HFF-Myc (cell line): ENCODE results near the gene DYSF.

Experiments used
- DNase-seq: peaks from one replicate; pipeline ENCODE4 v3.0.0-alpha.2; 2011; ENCODE audit warnings: low read depth; ENCODE audit errors: extremely low read depth
- H3K4me3 ChIP-seq: replicated peaks from 2 replicates; pipeline ENCODE4 v1.5.1; 2011; ENCODE audit warnings: low read depth, mild to moderate bottlenecking, control low read depth, low read length
- TF ChIP-seq, protein P1 (sequence below): IDR thresholded peaks from 2 replicates; pipeline ENCODE4 v1.5.1; 2012; ENCODE audit warnings: mild to moderate bottlenecking, low read depth, low read length, control low read depth; ENCODE audit errors: missing control alignments

Gene DYSF

GRCh38 chr2:71526141-71526540 lies 72.8 kb downstream of the DYSF start:
- no peak overlapping the region for H3K4me3 ChIP-seq
- TF ChIP-seq, protein P1, sequence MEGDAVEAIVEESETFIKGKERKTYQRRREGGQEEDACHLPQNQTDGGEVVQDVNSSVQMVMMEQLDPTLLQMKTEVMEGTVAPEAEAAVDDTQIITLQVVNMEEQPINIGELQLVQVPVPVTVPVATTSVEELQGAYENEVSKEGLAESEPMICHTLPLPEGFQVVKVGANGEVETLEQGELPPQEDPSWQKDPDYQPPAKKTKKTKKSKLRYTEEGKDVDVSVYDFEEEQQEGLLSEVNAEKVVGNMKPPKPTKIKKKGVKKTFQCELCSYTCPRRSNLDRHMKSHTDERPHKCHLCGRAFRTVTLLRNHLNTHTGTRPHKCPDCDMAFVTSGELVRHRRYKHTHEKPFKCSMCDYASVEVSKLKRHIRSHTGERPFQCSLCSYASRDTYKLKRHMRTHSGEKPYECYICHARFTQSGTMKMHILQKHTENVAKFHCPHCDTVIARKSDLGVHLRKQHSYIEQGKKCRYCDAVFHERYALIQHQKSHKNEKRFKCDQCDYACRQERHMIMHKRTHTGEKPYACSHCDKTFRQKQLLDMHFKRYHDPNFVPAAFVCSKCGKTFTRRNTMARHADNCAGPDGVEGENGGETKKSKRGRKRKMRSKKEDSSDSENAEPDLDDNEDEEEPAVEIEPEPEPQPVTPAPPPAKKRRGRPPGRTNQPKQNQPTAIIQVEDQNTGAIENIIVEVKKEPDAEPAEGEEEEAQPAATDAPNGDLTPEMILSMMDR, result no peak
- no peak for DNase-seq

DNA sequence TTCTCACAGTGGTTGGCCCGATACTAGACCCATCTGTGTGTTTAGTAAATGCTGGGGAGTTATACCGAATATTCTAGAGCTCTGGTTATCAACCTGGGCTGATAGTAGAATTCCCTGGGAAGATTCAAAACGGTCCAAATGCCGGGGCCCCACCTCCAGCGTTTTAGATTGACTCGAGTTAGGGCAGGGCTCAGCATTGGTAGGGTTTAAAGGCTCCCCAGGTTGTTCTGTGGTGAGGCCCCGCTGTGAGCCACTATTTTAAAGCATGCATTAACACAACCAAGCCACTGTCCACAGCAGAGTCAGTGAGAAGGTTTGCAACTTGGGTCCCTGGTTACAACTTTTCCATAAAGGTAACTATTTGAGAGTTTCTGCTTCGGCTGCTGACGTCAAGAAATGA lies 73.6 kb downstream of the DYSF start:
- no peak for DNase-seq
- TF ChIP-seq, protein P1, result no peak
- H3K4me3 ChIP-seq, result no peak overlapping the region

- no peak for DNase-seq
- no peak overlapping the region for H3K4me3 ChIP-seq
- TF ChIP-seq, protein P1, result no peak
Observed at GRCh38 chr2:71528131-71528591, 74.8 kb downstream of the DYSF start.

DNA sequence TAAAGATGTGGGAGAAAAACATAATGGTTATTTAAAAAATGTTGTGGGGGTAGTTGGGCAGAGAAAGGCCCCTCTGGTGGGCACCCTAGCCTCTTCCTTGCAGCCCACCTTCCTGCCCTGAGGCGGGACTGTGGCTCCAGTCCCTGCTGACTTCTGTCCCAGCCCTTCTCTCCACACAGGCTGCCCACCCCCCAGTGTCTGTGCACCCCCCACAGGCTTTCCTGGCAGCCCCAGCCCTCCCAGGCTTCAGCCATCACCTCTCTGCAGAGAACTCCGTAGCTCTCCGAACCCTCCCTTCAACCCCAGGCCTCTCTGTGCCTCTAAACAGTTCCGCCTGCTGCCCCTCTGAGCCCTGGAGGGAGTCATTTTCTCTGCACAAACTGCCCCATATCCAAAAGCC lies 75.4 kb downstream of the DYSF start:
- DNase-seq, result no peak
- TF ChIP-seq, protein P1, result no peak
- H3K4me3 ChIP-seq, result no peak overlapping the region

- no peak overlapping the region for H3K4me3 ChIP-seq
- no peak for DNase-seq
- TF ChIP-seq, protein P1, result no peak
Observed at GRCh38 chr2:71530211-71530610, 76.8 kb downstream of the DYSF start.

DNA sequence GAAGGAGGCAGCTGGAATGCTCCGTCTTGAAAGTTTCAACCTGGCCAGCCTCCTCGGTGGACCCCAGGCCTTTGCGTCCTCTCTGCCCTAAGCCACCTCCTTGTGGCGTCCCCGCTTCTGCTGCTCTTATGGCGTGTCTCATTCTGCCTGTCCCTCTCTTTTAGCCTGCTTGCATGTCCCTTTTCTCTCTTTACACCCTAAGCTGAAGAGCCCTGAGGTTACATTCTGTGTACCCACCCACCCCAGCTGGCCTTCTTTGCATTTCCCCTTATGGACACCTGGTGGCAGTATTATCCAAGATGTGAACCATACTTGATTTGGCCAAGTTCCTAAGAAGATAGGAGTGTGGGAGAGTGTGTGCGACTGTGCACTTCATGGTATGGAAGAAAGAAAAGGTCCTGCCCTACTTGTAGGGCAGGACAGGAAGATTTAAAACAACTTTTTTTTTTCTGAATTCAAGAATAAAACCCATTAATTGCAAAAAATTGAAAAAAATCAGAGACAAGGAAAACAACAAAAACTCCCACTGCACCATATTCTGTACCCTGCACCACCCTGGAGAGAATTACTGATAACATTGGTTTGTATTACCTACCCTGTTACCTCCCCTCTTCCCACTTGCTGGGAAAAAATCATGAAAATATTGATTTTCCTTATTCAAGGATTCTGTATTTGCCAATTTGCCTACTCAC lies 77.4 kb downstream of the DYSF start:
- no peak overlapping the region for H3K4me3 ChIP-seq
- TF ChIP-seq, protein P1, result peak; percentile 69
- no peak for DNase-seq
